G401 (cell line): Measurements from ENCODE around the gene CEP63. TPM values are rescaled to one million over a fixed set of nuclear protein-coding genes. Genes with fewer than 3 reads are reported as not detected.
A peak's percentile ranks its signal among the peaks of the same experiment; 100 is the strongest.

Experiments used
- DNase-seq: peaks from one replicate; pipeline ENCODE4 v3.0.0-alpha.2; 2015; ENCODE audit warnings: low spot score
- in situ Hi-C: cut with HindIII; loops from 2 replicates; pipeline ENCODE4 v1.10.0; 2016; ENCODE audit warnings: low sequenced_read_pairs, mixed read lengths
- total RNA-seq: library from RNA; depleted of rRNA; stranded (reverse); fragments of >200 nt; shearing (Covaris generic); gene quantifications from 2 replicates; pipeline ENCODE4 v1.2.3, GENCODE V29; 2014; rRNA removed

CEP63 gene
- total RNA-seq, 1 experiment from 2014 or later, result 16.8 TPM

DNA sequence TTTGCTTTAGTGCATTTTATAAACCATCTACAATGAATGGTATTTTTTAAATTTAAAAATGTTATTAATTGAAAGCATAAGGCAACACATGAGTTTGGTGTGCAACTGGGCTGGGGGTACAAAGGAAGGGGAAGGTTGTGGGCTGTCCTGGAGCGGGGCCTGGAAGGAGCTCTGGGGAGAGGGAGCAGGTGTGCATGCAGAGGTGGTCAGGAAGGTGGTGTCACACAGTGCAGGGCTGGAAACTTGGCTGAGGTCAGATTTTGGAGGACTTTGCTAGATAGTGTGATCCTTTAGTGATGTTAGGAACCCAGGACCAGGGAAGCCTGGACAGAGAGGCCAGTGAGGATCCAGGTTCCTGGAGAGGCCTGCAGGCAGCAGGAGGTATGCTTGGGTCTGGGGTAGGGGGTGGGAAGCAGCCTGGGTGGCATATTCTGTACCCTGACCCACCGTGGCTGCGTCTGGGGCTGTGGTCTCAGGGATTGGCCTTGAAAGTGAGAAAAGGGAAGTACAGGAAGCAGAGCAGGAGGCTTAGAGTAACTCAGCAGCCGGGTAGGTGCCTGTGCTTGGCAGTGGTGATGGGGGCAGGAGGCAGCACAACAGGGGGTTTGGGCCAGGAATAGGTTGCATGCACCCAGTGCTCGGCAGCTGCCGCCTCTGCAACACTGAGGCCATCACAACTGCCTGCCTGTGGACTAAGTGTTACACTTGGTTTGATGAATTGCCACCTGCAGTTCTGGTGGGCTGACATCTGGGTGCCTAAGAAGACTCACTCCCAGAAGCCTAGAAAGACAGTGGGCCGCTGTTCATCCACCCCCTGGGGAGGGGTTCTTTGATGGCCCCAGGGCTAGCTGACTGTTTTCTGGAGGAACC is 132.0 kb downstream of the CEP63 start:
- DNase-seq, result no peak
- in situ Hi-C loops, result no loop called here

DNA sequence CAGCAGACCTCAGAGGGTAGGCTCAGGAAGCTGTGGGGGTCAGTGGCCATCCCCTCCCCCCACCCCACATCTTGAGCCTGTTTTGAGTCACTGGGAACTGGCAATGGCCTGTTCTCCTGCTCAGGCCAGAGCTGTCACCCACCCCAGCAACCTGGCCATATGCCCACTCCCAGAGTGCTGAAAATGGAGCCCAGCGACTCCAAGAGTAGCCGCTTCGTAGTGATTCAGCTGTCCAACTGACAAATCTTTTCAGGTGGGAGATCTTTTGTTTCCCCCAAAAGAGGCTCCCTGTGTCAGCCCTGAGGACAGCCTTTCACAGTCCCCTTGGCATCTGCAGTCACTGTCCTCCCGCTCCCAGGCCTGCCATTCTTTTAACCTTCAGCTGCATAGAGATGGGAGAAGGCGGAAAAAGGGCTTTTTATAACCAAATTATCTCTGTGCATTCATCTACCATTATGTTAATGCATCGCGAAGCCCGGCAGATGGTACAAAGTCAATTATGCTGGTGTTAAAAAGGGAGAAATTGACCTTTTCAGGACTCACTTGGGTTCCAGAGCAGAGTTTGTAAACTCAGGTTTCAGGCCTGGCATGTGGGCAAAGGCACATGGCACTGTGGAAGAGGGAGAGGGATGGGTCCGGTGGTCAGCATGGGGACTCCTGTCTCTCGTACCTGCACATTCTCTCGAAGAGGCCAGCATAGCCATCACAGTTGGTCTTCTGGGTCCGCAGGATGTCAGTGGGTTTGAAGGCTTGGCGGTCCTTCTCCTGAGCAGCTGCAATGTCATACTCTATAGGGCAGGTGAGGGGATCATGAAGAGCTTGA is 132.8 kb downstream of the CEP63 start:
- in situ Hi-C loops, result no loop called here
- DNase-seq, result peak; percentile 54

DNA sequence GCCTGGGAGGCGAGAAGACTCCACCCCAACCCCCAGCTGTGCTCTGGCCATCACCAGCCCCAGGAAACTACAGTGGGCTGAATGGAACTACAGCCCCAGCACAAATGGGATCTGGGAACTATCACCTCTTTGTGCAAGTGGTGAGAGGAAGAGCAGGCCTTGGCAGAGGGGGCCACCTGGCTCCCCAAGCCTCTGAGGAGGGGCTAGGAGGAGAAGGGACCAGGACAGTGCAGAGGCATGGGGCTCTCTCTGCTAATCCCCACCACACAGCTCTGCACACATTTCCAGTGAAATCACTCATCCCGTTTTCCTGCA is 133.4 kb downstream of the CEP63 start:
- in situ Hi-C loops, result no loop called here

DNA sequence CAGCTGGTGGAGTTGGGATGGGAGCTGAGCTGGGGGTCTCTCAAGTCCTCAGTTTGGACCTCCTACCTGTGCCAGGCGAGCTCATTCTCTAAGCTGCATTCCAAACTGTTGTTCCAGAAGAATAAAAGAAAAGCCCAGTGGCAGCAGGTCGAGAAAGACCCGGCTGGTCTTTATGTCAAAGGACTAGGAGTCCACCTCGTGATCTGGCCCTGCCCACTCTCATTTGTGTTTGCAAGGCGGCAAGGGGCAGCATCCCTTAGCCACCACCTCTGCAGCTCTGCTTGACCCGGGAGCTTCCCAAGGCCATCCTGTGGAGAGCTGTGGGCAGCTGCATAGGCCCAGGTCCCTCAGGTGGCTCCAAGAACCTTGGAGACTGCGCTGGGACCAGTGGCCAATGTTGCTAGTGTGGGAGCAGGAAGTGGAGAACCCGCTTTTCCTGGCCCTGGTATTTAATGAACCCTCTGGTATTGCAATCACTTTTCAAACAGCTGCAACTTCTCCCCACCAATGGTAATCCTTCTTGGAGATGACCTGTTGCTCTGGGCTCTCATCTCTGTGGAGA is 134.1 kb downstream of the CEP63 start:
- in situ Hi-C loops, result no loop called here
- DNase-seq, result no peak

More for the DNA sequence above, 133.4 kb downstream of the CEP63 start:
- DNase-seq, result no peak

DNA sequence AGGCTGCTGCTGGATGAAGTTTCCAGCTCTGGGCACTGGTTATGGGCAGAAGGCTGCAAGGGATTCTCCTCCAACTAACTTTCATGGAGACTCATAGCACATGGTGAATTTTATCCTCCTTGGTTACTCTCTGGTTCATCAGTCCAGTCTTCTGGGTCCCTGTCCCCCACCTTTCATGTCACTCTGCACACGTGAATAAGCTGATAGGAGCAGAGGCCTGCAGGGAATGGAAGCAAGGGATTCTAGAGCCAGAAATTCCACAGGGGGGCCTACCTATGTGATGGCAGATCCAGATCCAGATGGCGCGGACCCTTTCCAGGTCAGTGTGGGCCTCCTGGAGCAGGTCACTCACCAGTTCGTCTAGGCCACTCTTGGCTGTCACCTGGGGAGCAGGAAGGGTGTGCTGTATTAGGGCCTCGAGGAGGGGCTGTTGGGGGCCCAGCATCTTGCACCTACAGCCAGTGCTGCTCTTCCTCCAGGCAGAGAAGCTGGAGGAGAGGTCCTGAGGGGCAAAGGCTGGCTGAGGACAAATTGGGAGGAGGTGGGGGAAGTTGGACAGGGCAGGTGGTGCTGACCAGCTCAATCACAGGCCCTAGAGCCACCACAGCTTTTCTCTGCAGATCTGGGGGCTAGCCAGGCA is 134.7 kb downstream of the CEP63 start:
- in situ Hi-C loops, result no loop called here
- DNase-seq, result no peak

DNA sequence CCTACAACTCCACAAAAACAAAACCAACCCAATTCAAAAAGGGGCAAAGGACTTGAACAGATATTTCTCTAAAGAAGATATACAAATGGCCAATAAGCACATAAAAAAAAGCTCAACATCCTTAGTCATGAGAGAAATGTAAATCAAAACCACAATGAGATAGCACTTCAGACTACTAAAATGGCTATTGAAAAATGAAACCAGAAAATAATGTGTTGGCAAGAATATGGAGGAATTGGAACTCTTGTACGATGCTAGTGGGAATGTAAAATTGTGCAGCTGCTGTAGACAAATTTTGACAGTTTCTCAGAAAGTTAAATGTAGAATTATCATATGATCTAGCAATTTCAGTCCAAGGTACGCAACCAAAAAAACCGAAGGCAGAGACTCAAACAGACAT is 136.0 kb downstream of the CEP63 start:
- in situ Hi-C loops, result no loop called here
- no peak for DNase-seq

DNA sequence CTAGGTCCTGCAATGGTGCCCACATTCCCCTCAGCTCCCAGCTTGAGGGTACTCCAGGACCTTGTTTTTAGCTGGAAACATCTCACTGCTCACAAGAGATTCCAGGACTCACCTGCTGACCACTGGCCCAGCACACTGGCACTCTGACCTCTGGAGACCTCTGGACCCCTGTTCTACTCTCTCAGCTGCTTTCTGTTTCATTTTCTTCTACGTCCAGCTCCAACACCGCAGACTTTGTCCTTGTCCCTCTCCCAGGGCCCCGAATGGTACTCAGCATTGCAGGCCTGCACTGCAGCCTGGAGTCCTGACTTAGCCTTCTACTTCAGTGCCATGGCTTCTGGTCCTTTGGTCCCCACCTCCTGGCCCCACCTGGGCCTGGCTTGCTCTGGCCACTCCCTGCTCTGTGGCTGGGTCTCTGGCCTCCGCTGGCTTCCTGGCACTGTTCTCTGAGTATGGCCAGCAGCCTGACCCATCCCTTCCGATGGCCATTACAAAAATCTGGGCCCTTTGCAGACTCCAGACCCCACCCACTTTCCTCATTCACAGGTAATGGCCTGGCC is 137.0 kb downstream of the CEP63 start:
- no peak for DNase-seq
- in situ Hi-C loops, result no loop called here

DNA sequence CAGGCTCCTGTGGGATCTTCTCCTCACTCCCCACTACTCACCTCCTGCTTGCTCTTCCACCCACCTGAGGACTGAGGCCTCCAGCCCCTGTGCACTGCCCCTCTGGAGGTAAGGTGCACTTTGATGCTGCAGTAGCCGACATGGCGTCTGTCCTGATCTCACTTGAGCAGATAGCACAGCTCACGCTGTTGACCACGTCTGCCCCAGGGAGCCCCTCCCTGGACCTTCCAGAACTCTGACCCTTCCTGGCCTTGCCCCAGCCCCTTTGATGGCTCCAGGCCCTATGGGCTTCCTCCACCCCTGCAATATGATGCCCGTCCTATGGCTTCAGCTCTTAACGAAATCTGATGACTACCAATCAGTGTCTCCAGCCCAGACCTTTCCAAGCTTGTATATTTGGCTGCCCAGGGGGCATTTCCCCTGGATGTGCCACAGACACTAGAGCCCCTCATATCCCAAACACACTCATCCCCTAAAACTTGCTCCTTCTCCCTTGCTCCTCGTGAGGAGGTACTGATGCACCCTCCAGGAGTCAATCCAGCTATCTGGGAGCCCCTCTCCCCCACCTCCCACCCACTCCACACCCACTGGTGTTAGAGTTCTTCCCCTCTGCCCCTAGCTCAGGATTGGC is 137.9 kb downstream of the CEP63 start:
- in situ Hi-C loops, result no loop called here
- DNase-seq, result no peak

Other genes with a start within 250 kb of the CEP63 start
- 88.1 and 131 TPM in 2 replicates for gene RYK, start 235.2 kb upstream of the CEP63 start, total RNA-seq
- 177 and 190 TPM in 2 replicates for gene AMOTL2, start 111.6 kb upstream of the CEP63 start, total RNA-seq
- 120 and 127 TPM in 2 replicates for gene ANAPC13, start 72 bp upstream of the CEP63 start, total RNA-seq
- gene KY, start 165.0 kb downstream of the CEP63 start, total RNA-seq, result not detected in 2 replicates